SU-DHL-6 (cell line): Measurements from ENCODE around the gene USP21.

Experiments
- CTCF ChIP-seq: fragments of 200-600 bp; sonication (generic); IDR thresholded peaks from one replicate; pipeline ENCODE4 v1.5.1; 2017; ENCODE audit warnings: antibody characterized with exemption, mild to moderate bottlenecking, low read length, moderate library complexity; ENCODE audit not compliant: insufficient read depth, poor library complexity, severe bottlenecking
- EZH2phosphoT487 ChIP-seq: fragments of 200-600 bp; sonication (generic), shearing (Covaris generic); conservative IDR thresholded peaks from 2 replicates; pipeline ENCODE4 v1.6.1; 2018; ENCODE audit warnings: mild to moderate bottlenecking, antibody characterized with exemption, low read length, moderate library complexity, mixed read lengths

- no peak for TF ChIP-seq CTCF
- TF ChIP-seq EZH2phosphoT487: no peak
These were observed 20.9 kb upstream of the USP21 start for GRCh38 chr1:161138431-161138830.
